ENCODE data around the gene ANKS1A.
"Not testable (repeated sequence)": the region's sequence is repeated elsewhere in the genome, so short reads cannot be mapped to it uniquely, and the experiment has no call there.

ANKS1A gene

GRCh38 chr6:34887753-34888513 lies 1.1 kb upstream of the ANKS1A start, which contains the start of gene TAF11:
Gene TAF11 (minus strand): TSS chr6:34888042. CDS start chr6:34887957, 85 bp downstream.
- DNase-seq, result peak; percentile 93

GRCh38 chr6:34888514-34888856 lies 570 bp upstream of the ANKS1A start:
- DNase-seq, result no peak

- no peak for DNase-seq
Measured at GRCh38 chr6:34890533-34890925, 1.5 kb downstream of the ANKS1A start.

- no peak for DNase-seq
Measured at GRCh38 chr6:34891296-34891695, 2.2 kb downstream of the ANKS1A start.

- no peak for DNase-seq
Measured at GRCh38 chr6:34894693-34895092, 5.6 kb downstream of the ANKS1A start.

GRCh38 chr6:34897130-34897529 lies 8.1 kb downstream of the ANKS1A start:
- DNase-seq, result no peak

- no peak for DNase-seq
Measured at GRCh38 chr6:34897716-34898115, 8.7 kb downstream of the ANKS1A start.

- DNase-seq, result not testable (repeated sequence)
Measured at GRCh38 chr6:34899748-34900147, 10.7 kb downstream of the ANKS1A start.

- no peak for DNase-seq
Measured at GRCh38 chr6:34900321-34901031, 11.4 kb downstream of the ANKS1A start.

GRCh38 chr6:34901930-34902329 lies 12.9 kb downstream of the ANKS1A start:
- no peak for DNase-seq

- peak; percentile 20 for DNase-seq
Measured at GRCh38 chr6:34904990-34905613, 16.0 kb downstream of the ANKS1A start.

- no peak for DNase-seq
Measured at GRCh38 chr6:34906826-34907225, 17.8 kb downstream of the ANKS1A start.

GRCh38 chr6:34908194-34908593 lies 19.1 kb downstream of the ANKS1A start:
- no peak for DNase-seq

- DNase-seq, result no peak
Measured at GRCh38 chr6:34909320-34909883, 20.3 kb downstream of the ANKS1A start.

- no peak for DNase-seq
Measured at GRCh38 chr6:34911822-34912221, 22.8 kb downstream of the ANKS1A start.

GRCh38 chr6:34912715-34913464 lies 23.8 kb downstream of the ANKS1A start:
- DNase-seq, result peak; percentile 84

- no peak for DNase-seq
Measured at GRCh38 chr6:34914358-34914757, 25.3 kb downstream of the ANKS1A start.

- no peak for DNase-seq
Measured at GRCh38 chr6:34916348-34916967, 27.4 kb downstream of the ANKS1A start.

- no peak for DNase-seq
Measured at GRCh38 chr6:34917626-34918285, 28.7 kb downstream of the ANKS1A start.

- no peak for DNase-seq
Measured at GRCh38 chr6:34919651-34920050, 30.6 kb downstream of the ANKS1A start.

- DNase-seq, result no peak
Measured at GRCh38 chr6:34920097-34920496, 31.0 kb downstream of the ANKS1A start.

GRCh38 chr6:34922177-34922663 lies 33.2 kb downstream of the ANKS1A start:
- no peak for DNase-seq
